HepG2 (cell line): ENCODE measurements around the gene LARP1. TPM values are rescaled to one million over a fixed set of nuclear protein-coding genes. Genes with fewer than 3 reads are reported as not detected.
A peak's percentile ranks its signal among the peaks of the same experiment; 100 is the strongest.

ENCODE experiments used
- ATAC-seq: fragments of 200-7000 bp; cut with Tn5 transposase; 3 replicates; pipeline ENCODE4 v1.9.1; 2020; ENCODE audit warnings: mild to moderate bottlenecking, moderate library complexity
- BruUV-seq: library from RNA; stranded (reverse); fragments of 400-500 nt; replicated peaks from 2 replicates; lab custom pipeline; 2021; lab: Mats Ljungman, UMichigan
- CTCF ChIA-PET: fragments of 300-600 bp; formaldehyde crosslinking; extraction: SDS; loops from one replicate; lab custom pipeline; 2021; ENCODE audit warnings: low total read pairs, inconsistent platforms, low intra/inter-chr PET ratio; lab: Yijun Ruan, JAX
- POLR2A ChIA-PET: fragments of 350-600 bp; sonication (Branson Sonifier 250); formaldehyde crosslinking; loops from one replicate; lab custom pipeline; 2020; ENCODE audit warnings: antibody characterized with exemption, inconsistent platforms; lab: Yijun Ruan, JAX
- DNase-seq: peaks from one replicate; pipeline ENCODE4 v3.0.0-alpha.2; 2015; ENCODE audit warnings: low spot score
- FAIRE-seq: peaks from 3 replicates; lab custom pipeline; 2011; peaks lifted over from hg19 to GRCh38; lab: Jason Lieb, UNC
- H2AFZ ChIP-seq: one replicate; pipeline ENCODE4 v1.6.1; 2011; ENCODE audit warnings: low read length, inconsistent platforms
- H3K27ac ChIP-seq: fragments of 300-600 bp; 3 replicates; pipeline ENCODE4 v1.8.0; 2011; ENCODE audit warnings: mixed run types, mild to moderate bottlenecking, mixed read lengths, low read length, inconsistent platforms; ENCODE audit not compliant: insufficient read depth; ENCODE audit errors: extremely low read length
- H3K27me3 ChIP-seq, 2 experiments: fragments of 200-600 bp in 1 of 2; 2 replicates in 1 of 2; 3 replicates in 1 of 2; pipeline versions ENCODE4 v1.6.0 to v1.8.0; 2011; ENCODE audit warnings: low read length in 2 of 2, mild to moderate bottlenecking in 2 of 2, moderate library complexity in 2 of 2, inconsistent platforms in 1 of 2; ENCODE audit not compliant: insufficient read depth in 2 of 2, control insufficient read depth in 1 of 2
- H3K36me3 ChIP-seq, 2 experiments: fragments of 200-600 bp in 1 of 2; replicated peaks in 1 of 2; 2 replicates in 1 of 2; 3 replicates in 1 of 2; pipeline versions ENCODE4 v1.5.1 to v1.8.0; 2011; ENCODE audit warnings: low read length in 2 of 2, inconsistent platforms in 1 of 2; ENCODE audit not compliant: insufficient read depth in 2 of 2, control insufficient read depth in 1 of 2
- H3K4me1 ChIP-seq: 2 replicates; pipeline ENCODE4 v1.5.1; 2012; ENCODE audit warnings: low read length, inconsistent platforms; ENCODE audit not compliant: insufficient read depth
- H3K4me2 ChIP-seq: 2 replicates; pipeline ENCODE4 v1.6.0; 2011; ENCODE audit warnings: low read depth, low read length, inconsistent platforms
- H3K4me3 ChIP-seq, 3 experiments: fragments of 200-600 bp in 1 of 3; sonication (generic), shearing (Covaris generic) in 1 of 3; replicated peaks in 1 of 3; 2 replicates each; pipeline ENCODE4 v1.5.1; 2011 to 2016; ENCODE audit warnings: low read length in 3 of 3, inconsistent platforms in 2 of 3, low read depth in 2 of 3, mild to moderate bottlenecking in 2 of 3, control low read depth in 1 of 3, mixed read lengths in 1 of 3; ENCODE audit not compliant: insufficient read depth in 1 of 3
- H3K79me2 ChIP-seq: one replicate; pipeline ENCODE4 v1.6.1; 2011; ENCODE audit warnings: low read length, inconsistent platforms; ENCODE audit not compliant: insufficient read depth
- H3K9ac ChIP-seq: 2 replicates; pipeline ENCODE4 v1.6.0; 2011; ENCODE audit warnings: mild to moderate bottlenecking, low read depth, low read length, inconsistent platforms; ENCODE audit not compliant: insufficient read depth
- H3K9me3 ChIP-seq: 2 replicates; pipeline ENCODE4 v1.5.1; 2012; ENCODE audit warnings: mild to moderate bottlenecking, low read length
- H4K20me1 ChIP-seq: 2 replicates; pipeline ENCODE4 v1.6.0; 2011; ENCODE audit warnings: inconsistent platforms, mild to moderate bottlenecking, low read length, moderate library complexity; ENCODE audit not compliant: insufficient read depth
- CBFB ChIP-seq: sonication (generic); formaldehyde crosslinking; IDR thresholded peaks from 2 replicates; pipeline ENCODE4 v1.4.0; 2020; ENCODE audit warnings: missing genetic modification reagents
- CREB1 ChIP-seq, 2 experiments: fragments of 450-650 bp in 1 of 2; IDR thresholded peaks; 2 replicates each; pipeline ENCODE4 v1.6.1; 2016 to 2017; ENCODE audit warnings: control low read depth in 1 of 2, mild to moderate bottlenecking in 1 of 2, missing compliant biosample characterization in 1 of 2, missing genetic modification characterization in 1 of 2
- GATAD2A ChIP-seq: IDR thresholded peaks from 2 replicates; pipeline ENCODE4 v1.6.1; 2016
- HNRNPLL ChIP-seq: fragments of 200-400 bp; formaldehyde crosslinking; IDR thresholded peaks from 2 replicates; pipeline ENCODE4 v1.6.1; 2017; ENCODE audit warnings: mild to moderate bottlenecking, low read depth, low read length; ENCODE audit not compliant: poor library complexity, severe bottlenecking
- IRF2 ChIP-seq: IDR thresholded peaks from 2 replicates; pipeline ENCODE4 v1.6.1; 2018; ENCODE audit warnings: missing genetic modification reagents, missing compliant biosample characterization
- KLF12 ChIP-seq: sonication (generic); formaldehyde crosslinking; IDR thresholded peaks from 2 replicates; pipeline ENCODE4 v1.4.0; 2020; ENCODE audit warnings: missing genetic modification reagents, borderline replicate concordance
- MBD4 ChIP-seq: IDR thresholded peaks from 2 replicates; pipeline ENCODE4 v1.6.1; 2012; ENCODE audit warnings: low read length, inconsistent platforms, borderline replicate concordance
- NFIC ChIP-seq: IDR thresholded peaks from 2 replicates; pipeline ENCODE4 v1.6.1; 2012; ENCODE audit warnings: mild to moderate bottlenecking, low read length, inconsistent platforms
- NFKB2 ChIP-seq: sonication (generic); formaldehyde crosslinking; IDR thresholded peaks from 2 replicates; pipeline ENCODE4 v1.4.0; 2020; ENCODE audit warnings: missing genetic modification reagents, borderline replicate concordance
- RAD51 ChIP-seq: fragments of 450-650 bp; IDR thresholded peaks from 2 replicates; pipeline ENCODE4 v1.6.1; 2016; ENCODE audit warnings: borderline replicate concordance
- SMARCC2 ChIP-seq: fragments of 450-650 bp; IDR thresholded peaks from 2 replicates; pipeline ENCODE4 v1.6.1; 2017; ENCODE audit warnings: antibody characterized with exemption, mild to moderate bottlenecking
- SRSF4 ChIP-seq: fragments of 200-400 bp; formaldehyde crosslinking; IDR thresholded peaks from one replicate; pipeline ENCODE4 v1.6.1; 2018; ENCODE audit warnings: mild to moderate bottlenecking, low read depth, low read length, moderate library complexity; ENCODE audit not compliant: poor library complexity, severe bottlenecking
- ZNF329 ChIP-seq: sonication (generic); formaldehyde crosslinking; IDR thresholded peaks from 2 replicates; pipeline ENCODE4 v1.9.0; 2021; ENCODE audit warnings: low read depth, mild to moderate bottlenecking, missing genetic modification reagents
- ZNF607 ChIP-seq: sonication (generic); formaldehyde crosslinking; IDR thresholded peaks from 2 replicates; pipeline ENCODE4 v1.5.1; 2020; ENCODE audit warnings: missing genetic modification reagents, mild to moderate bottlenecking, borderline replicate concordance
- WGBS: methylation state at CpG from one replicate; pipeline ENCODE4 v1.1.6; 2017; ENCODE audit warnings: low lambda C conversion rate; 5-methylcytosine and 5-hydroxymethylcytosine counted together
- in situ Hi-C: cut with HindIII; loops from 2 replicates; pipeline ENCODE4 v1.10.0; 2017; ENCODE audit warnings: low pct_unique_long_range_greater_than_20kb; ENCODE audit not compliant: extremely low pct_ligation_motif_present
- intact Hi-C: fragments of 100-400 bp; cut with micrococcal nuclease; formaldehyde crosslinking; loops from one replicate; pipeline ENCODE4 v1.10.0; 2022; ENCODE audit not compliant: unreplicated experiment
- polyA plus RNA-seq, 8 experiments: library from polyadenylated mRNA; depleted of rRNA in 3 of 8; stranded (reverse) in 7 of 8; unstranded in 1 of 8; fragments of >200 nt; fragmentation: Illumina TruSeq in 4 of 8; extraction: Trizol in 4 of 8; gene quantifications; 2 replicates each; pipeline versions ENCODE4 v1.2.1 to v1.2.3, GENCODE V29; 2011 to 2016; ENCODE audit warnings: low read depth in 4 of 8, missing spikeins in 1 of 8, mixed read lengths in 1 of 8; ENCODE audit not compliant: insufficient read depth in 1 of 8
- total RNA-seq, 5 experiments: library from RNA; depleted of rRNA; stranded (reverse); fragments of >200 nt; fragmentation: Illumina TruSeq; extraction: Trizol; gene quantifications; 2 replicates each; pipeline ENCODE4 v1.2.3, GENCODE V29; 2016; ENCODE audit warnings: low read depth in 1 of 5
- TF ChIP-seq, protein P1 (sequence below): sonication (generic); formaldehyde crosslinking; IDR thresholded peaks from 2 replicates; pipeline ENCODE4 v1.4.0; 2020; ENCODE audit warnings: missing genetic modification reagents, borderline replicate concordance
- TF ChIP-seq, protein P2 (sequence below): sonication (generic); formaldehyde crosslinking; IDR thresholded peaks from 2 replicates; pipeline ENCODE4 v1.9.0; 2022; ENCODE audit warnings: low read depth, missing genetic modification reagents
- TF ChIP-seq, protein P3 (sequence below): sonication (generic); formaldehyde crosslinking; IDR thresholded peaks from 2 replicates; pipeline ENCODE4 v1.9.0; 2021; ENCODE audit warnings: missing genetic modification reagents, borderline replicate concordance

Gene LARP1
- total and polyA plus RNA-seq, 2 of the 13 experiments (the other 11 are each of a cell fraction or from before 2014, with no cell fraction given) = 45.2 to 61.4 TPM

DNA sequence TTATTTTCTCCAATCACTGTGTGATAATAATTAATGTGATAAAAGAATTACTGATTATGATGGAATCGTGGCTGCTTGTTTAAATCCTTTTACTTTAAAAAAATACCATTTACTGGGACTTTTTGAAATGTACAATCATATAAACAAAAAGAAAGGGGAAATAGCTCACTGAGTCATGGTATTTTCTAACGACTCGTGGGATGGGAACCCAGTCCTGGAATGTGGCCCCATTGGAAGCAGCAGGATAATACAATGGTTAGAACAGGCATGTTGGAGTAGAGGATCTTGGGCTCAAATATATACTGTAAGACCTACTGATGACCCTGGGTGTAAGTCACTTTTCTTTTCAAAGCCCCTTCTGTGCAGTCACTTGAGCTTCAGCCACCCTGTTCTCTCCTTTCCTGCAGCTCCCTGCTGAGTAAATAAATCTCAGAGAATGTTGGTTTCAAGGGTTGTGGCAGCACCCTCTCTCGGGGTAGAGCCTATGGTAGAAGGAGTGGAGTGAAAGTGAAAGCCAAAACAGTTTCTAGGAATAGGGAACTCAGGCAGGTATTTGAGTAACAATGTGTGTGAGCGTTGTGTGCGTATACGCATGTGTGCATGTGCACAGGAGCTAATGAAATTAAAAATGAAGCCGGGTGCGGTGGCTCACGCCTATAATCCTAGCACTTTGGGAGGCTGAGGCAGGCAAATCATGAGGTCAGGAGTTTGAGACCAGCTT is 40.8 kb upstream of the LARP1 start:
- no peaks in the 10 kb centered on the region for H3K79me2 ChIP-seq
- H3K4me1 ChIP-seq = peaks cover 40% of the 10 kb centered on the region
- ChIA-PET POLR2A (interaction anchor here (0.6 to 3.3 kb wide), 9 partner anchors 8 to 676 kb away, joined by 3 to 18 read pairs (median 4); partner anchors contain the start of genes FAM114A2 and MFAP3), CTCF (no interaction called here)
- 0 out of 5 replicates have a peak, but pooled peaks cover 0 to 2% of the 10 kb centered on the region in 2 experiments for H3K36me3 ChIP-seq
- DNase-seq (peak; percentile 66), FAIRE-seq (peak; percentile 56), ATAC-seq (peak; percentile 55)
- BruUV-seq = no TSS peak
- no peak overlapping the region for H2AFZ ChIP-seq
- H3K9me3 ChIP-seq = no peaks in the 10 kb centered on the region
- intact Hi-C loops (loop anchor here (10.0 kb wide), 1 partner anchor 60 kb away; no protein-coding TSS in a partner anchor), in situ Hi-C loops (no loop called here)
- H3K4me2 ChIP-seq = peak overlapping the region; percentile 82
- peak overlapping the region; percentile 16 for H3K9ac ChIP-seq
- no peaks in the 10 kb centered on the region for H4K20me1 ChIP-seq
- H3K27me3 ChIP-seq = no peaks in the 10 kb centered on the region
- H3K4me3 ChIP-seq = 0 out of 6 replicates have a peak overlapping the region, but pooled peaks of 1 of the 3 experiments have one; percentile 8
- H3K27ac ChIP-seq = peak overlapping the region; percentile 59
- 64% methylated on average over 10 of the region's 10 CpGs for WGBS
- no peak for TF ChIP-seq HNRNPLL
- no peak for TF ChIP-seq GATAD2A (CRISPR knock-in tag)
- TF ChIP-seq SMARCC2 = no peak
- TF ChIP-seq, protein P1, sequence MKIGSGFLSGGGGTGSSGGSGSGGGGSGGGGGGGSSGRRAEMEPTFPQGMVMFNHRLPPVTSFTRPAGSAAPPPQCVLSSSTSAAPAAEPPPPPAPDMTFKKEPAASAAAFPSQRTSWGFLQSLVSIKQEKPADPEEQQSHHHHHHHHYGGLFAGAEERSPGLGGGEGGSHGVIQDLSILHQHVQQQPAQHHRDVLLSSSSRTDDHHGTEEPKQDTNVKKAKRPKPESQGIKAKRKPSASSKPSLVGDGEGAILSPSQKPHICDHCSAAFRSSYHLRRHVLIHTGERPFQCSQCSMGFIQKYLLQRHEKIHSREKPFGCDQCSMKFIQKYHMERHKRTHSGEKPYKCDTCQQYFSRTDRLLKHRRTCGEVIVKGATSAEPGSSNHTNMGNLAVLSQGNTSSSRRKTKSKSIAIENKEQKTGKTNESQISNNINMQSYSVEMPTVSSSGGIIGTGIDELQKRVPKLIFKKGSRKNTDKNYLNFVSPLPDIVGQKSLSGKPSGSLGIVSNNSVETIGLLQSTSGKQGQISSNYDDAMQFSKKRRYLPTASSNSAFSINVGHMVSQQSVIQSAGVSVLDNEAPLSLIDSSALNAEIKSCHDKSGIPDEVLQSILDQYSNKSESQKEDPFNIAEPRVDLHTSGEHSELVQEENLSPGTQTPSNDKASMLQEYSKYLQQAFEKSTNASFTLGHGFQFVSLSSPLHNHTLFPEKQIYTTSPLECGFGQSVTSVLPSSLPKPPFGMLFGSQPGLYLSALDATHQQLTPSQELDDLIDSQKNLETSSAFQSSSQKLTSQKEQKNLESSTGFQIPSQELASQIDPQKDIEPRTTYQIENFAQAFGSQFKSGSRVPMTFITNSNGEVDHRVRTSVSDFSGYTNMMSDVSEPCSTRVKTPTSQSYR = no peak
- TF ChIP-seq RAD51 = no peak
- TF ChIP-seq CREB1 (IDR thresholded peaks at IDR 0.05) = no peak
- no peak for TF ChIP-seq CREB1 (CRISPR knock-in tag; IDR thresholded peaks at IDR 0.05)
- TF ChIP-seq CBFB (CRISPR knock-in tag) = no peak
- TF ChIP-seq, protein P2, sequence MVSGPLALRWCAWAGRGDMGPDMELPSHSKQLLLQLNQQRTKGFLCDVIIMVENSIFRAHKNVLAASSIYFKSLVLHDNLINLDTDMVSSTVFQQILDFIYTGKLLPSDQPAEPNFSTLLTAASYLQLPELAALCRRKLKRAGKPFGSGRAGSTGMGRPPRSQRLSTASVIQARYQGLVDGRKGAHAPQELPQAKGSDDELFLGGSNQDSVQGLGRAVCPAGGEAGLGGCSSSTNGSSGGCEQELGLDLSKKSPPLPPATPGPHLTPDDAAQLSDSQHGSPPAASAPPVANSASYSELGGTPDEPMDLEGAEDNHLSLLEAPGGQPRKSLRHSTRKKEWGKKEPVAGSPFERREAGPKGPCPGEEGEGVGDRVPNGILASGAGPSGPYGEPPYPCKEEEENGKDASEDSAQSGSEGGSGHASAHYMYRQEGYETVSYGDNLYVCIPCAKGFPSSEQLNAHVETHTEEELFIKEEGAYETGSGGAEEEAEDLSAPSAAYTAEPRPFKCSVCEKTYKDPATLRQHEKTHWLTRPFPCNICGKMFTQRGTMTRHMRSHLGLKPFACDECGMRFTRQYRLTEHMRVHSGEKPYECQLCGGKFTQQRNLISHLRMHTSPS (CRISPR knock-in tag) = no peak
- no peak for TF ChIP-seq NFKB2 (CRISPR knock-in tag)
- no peak for TF ChIP-seq IRF2
- TF ChIP-seq ZNF607 = no peak
- no peak for TF ChIP-seq MBD4
- TF ChIP-seq NFIC = no peak
- TF ChIP-seq, protein P3, sequence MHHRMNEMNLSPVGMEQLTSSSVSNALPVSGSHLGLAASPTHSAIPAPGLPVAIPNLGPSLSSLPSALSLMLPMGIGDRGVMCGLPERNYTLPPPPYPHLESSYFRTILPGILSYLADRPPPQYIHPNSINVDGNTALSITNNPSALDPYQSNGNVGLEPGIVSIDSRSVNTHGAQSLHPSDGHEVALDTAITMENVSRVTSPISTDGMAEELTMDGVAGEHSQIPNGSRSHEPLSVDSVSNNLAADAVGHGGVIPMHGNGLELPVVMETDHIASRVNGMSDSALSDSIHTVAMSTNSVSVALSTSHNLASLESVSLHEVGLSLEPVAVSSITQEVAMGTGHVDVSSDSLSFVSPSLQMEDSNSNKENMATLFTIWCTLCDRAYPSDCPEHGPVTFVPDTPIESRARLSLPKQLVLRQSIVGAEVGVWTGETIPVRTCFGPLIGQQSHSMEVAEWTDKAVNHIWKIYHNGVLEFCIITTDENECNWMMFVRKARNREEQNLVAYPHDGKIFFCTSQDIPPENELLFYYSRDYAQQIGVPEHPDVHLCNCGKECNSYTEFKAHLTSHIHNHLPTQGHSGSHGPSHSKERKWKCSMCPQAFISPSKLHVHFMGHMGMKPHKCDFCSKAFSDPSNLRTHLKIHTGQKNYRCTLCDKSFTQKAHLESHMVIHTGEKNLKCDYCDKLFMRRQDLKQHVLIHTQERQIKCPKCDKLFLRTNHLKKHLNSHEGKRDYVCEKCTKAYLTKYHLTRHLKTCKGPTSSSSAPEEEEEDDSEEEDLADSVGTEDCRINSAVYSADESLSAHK = peak; percentile 98; the same call in 1 of the 2 replicates
- 0 out of 2 replicates have a peak, but pooled peaks have one; percentile 67 for TF ChIP-seq ZNF329 (CRISPR knock-in tag)
- no peak for TF ChIP-seq SRSF4
- TF ChIP-seq KLF12 (CRISPR knock-in tag) = no peak
